GM23338 (cell line): Measurements from ENCODE around the gene FAM120AOS. TPM values are rescaled to one million over a fixed set of nuclear protein-coding genes. Genes with fewer than 3 reads are reported as not detected.
"Not testable (repeated sequence)": the region's sequence is repeated elsewhere in the genome, so short reads cannot be mapped to it uniquely, and the experiment has no call there.

Source experiments
- ATAC-seq: fragments of 200-7000 bp; cut with Tn5 transposase; 3 replicates; pipeline ENCODE4 v1.9.1; 2020
- DNase-seq: peaks from one replicate; pipeline ENCODE4 v3.0.0-alpha.2; 2015; ENCODE audit warnings: low spot score
- H2AFZ ChIP-seq: fragments of 200-600 bp; sonication (generic); 2 replicates; pipeline ENCODE4 v1.8.0; 2016; ENCODE audit warnings: antibody characterized with exemption, mild to moderate bottlenecking, moderate library complexity
- H3F3A ChIP-seq: fragments of 200-600 bp; sonication (generic); replicated peaks from 2 replicates; pipeline ENCODE4 v1.8.0; 2017; ENCODE audit warnings: antibody characterized with exemption, mixed run types, low read depth
- H3K27ac ChIP-seq: fragments of 200-600 bp; sonication (generic); 2 replicates; pipeline ENCODE4 v1.6.1; 2016; ENCODE audit warnings: low read depth
- H3K27me3 ChIP-seq: fragments of 200-600 bp; sonication (generic); 2 replicates; pipeline ENCODE4 v1.8.0; 2016; ENCODE audit warnings: mild to moderate bottlenecking, mixed run types, moderate library complexity; ENCODE audit not compliant: insufficient read depth
- H3K36me3 ChIP-seq: fragments of 200-600 bp; sonication (generic); 2 replicates; pipeline ENCODE4 v1.8.0; 2016; ENCODE audit warnings: mild to moderate bottlenecking; ENCODE audit not compliant: insufficient read depth
- H3K4me1 ChIP-seq: fragments of 200-600 bp; sonication (generic); 2 replicates; pipeline ENCODE4 v1.8.0; 2016; ENCODE audit warnings: mild to moderate bottlenecking, moderate library complexity; ENCODE audit not compliant: insufficient read depth
- H3K4me2 ChIP-seq: fragments of 200-600 bp; sonication (generic); 2 replicates; pipeline ENCODE4 v1.7.1; 2017; ENCODE audit warnings: mixed run types
- H3K4me3 ChIP-seq: fragments of 200-600 bp; sonication (generic); 2 replicates; pipeline ENCODE4 v1.6.1; 2016; ENCODE audit warnings: mixed run types
- H3K79me2 ChIP-seq: fragments of 200-600 bp; sonication (generic); replicated peaks from 2 replicates; pipeline ENCODE4 v1.8.0; 2017; ENCODE audit warnings: mild to moderate bottlenecking; ENCODE audit not compliant: insufficient read depth
- H3K9me2 ChIP-seq: fragments of 200-600 bp; sonication (generic); 2 replicates; pipeline ENCODE4 v1.8.0; 2017; ENCODE audit not compliant: insufficient read depth
- H4K20me1 ChIP-seq: fragments of 200-600 bp; sonication (generic); replicated peaks from 2 replicates; pipeline ENCODE4 v1.8.0; 2017; ENCODE audit warnings: mild to moderate bottlenecking; ENCODE audit not compliant: insufficient read depth
- H3K27ac Mint-ChIP-seq: 2 replicates; pipeline ENCODE4 v1.8.0; 2020; ENCODE audit warnings: inconsistent platforms, mild to moderate bottlenecking, moderate library complexity, mixed read lengths
- H3K27me3 Mint-ChIP-seq: 3 replicates; pipeline ENCODE4 v1.8.0; 2022; ENCODE audit warnings: low read depth, mild to moderate bottlenecking, moderate library complexity, mixed read lengths, inconsistent platforms; ENCODE audit not compliant: insufficient read depth, poor library complexity
- H3K36me3 Mint-ChIP-seq: 3 replicates; pipeline ENCODE4 v1.8.0; 2021; ENCODE audit warnings: low read depth, mild to moderate bottlenecking, inconsistent platforms, moderate library complexity, mixed read lengths
- H3K4me1 Mint-ChIP-seq: 3 replicates; pipeline ENCODE4 v1.8.0; 2020; ENCODE audit warnings: mild to moderate bottlenecking, inconsistent platforms, mixed read lengths
- H3K4me3 Mint-ChIP-seq: 3 replicates; pipeline ENCODE4 v1.8.0; 2021; ENCODE audit warnings: moderate library complexity, mild to moderate bottlenecking, inconsistent platforms, mixed read lengths
- H3K9me3 Mint-ChIP-seq: 3 replicates; pipeline ENCODE4 v1.8.0; 2020; ENCODE audit warnings: moderate library complexity, mild to moderate bottlenecking, inconsistent platforms, mixed read lengths
- JUNB ChIP-seq: IDR thresholded peaks from one replicate; pipeline ENCODE4 v1.6.1; 2016; ENCODE audit warnings: antibody characterized with exemption; ENCODE audit not compliant: unreplicated experiment
- NANOG ChIP-seq: IDR thresholded peaks from 2 replicates; pipeline ENCODE4 v1.6.1; 2016; ENCODE audit warnings: antibody characterized with exemption, borderline replicate concordance
- STAT1 ChIP-seq: IDR thresholded peaks from one replicate; pipeline ENCODE4 v1.6.1; 2016; ENCODE audit warnings: antibody characterized with exemption; ENCODE audit not compliant: unreplicated experiment
- ZNF462 ChIP-seq: fragments of 250-450 bp; sonication (Bioruptor Pico); IDR thresholded peaks from 2 replicates; pipeline ENCODE4 v1.5.0; 2020; ENCODE audit warnings: mild to moderate bottlenecking, moderate library complexity
- polyA plus RNA-seq: library from polyadenylated mRNA; unstranded; fragments of >200 nt; fragmentation: Nextera tagmentation; extraction: Ambion mirVana; gene quantifications from 2 replicates; pipeline ENCODE4 v1.2.1, GENCODE V29; 2016
- total RNA-seq: library from RNA; depleted of rRNA; stranded (reverse); fragments of >200 nt; shearing (Covaris generic); gene quantifications from 2 replicates; pipeline ENCODE4 v1.2.3, GENCODE V29; 2014
- TF ChIP-seq, protein P1 (sequence below): IDR thresholded peaks from 2 replicates; pipeline ENCODE4 v1.6.1; 2016; ENCODE audit warnings: antibody characterized with exemption

FAM120AOS gene
- total and polyA plus RNA-seq, 2 experiments from 2014 or later = 31.5 to 40.4 TPM

DNA sequence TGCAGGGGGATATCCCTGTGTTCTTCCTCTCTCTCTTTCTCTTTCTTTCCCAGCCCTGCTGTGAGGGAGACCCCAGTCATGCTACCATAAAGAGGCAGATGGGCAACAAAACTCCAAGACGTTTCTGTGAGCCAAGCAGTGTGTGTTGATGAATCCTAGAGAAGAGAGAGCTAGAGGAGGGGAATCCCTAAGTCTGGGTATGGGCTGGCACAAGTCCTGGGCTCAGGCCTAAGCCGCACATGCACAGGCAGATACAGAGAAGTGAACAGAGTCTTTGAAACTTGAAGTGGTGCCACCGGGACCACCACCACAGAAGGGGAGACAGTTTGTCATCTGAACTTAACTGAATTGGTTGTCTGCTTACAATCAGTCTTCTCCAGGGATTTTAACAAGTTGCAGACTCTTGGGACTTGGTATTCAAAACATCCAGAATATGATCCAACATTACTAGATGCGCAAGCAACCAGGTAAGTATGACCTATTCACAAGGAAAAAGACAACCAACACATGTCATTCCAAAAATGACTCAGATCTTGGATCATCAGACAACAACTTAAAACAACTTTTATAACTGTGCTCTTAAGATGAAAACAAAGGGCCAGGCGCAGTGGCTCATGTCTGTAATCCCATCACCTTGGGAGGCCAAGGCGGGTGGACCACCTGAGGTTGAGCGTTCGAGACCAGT is 12.3 kb downstream of the FAM120AOS start (continued):
- no peak for TF ChIP-seq ZNF462 (CRISPR knock-in tag)
- TF ChIP-seq STAT1 = no peak

GRCh38 chr9:93439301-93439700 is 14.1 kb downstream of the FAM120AOS start:
- not testable (repeated sequence) for H3K4me1 Mint-ChIP-seq, H3K27me3 Mint-ChIP-seq, H3F3A ChIP-seq, H3K4me3 Mint-ChIP-seq, H3K36me3 ChIP-seq, H3K27ac ChIP-seq, H3K27me3 ChIP-seq, H3K27ac Mint-ChIP-seq, ATAC-seq, H3K79me2 ChIP-seq, H3K9me3 Mint-ChIP-seq, H3K4me1 ChIP-seq, DNase-seq, H3K4me2 ChIP-seq, H3K4me3 ChIP-seq, H3K9me2 ChIP-seq, H2AFZ ChIP-seq, H4K20me1 ChIP-seq, H3K36me3 Mint-ChIP-seq

GRCh38 chr9:93437996-93438395 is 15.4 kb downstream of the FAM120AOS start:
- no peaks in the 10 kb centered on the region for H3F3A ChIP-seq
- H3K36me3 Mint-ChIP-seq = no peaks in the 10 kb centered on the region
- no peak overlapping the region for H3K4me3 Mint-ChIP-seq
- no peak overlapping the region for H3K27ac ChIP-seq
- H3K9me3 Mint-ChIP-seq = no peaks in the 10 kb centered on the region
- H3K79me2 ChIP-seq = no peaks in the 10 kb centered on the region
- no peaks in the 10 kb centered on the region for H4K20me1 ChIP-seq
- no peak overlapping the region for H3K4me2 ChIP-seq
- no peak overlapping the region for H2AFZ ChIP-seq
- TF ChIP-seq JUNB (no peak), NANOG (no peak)
- TF ChIP-seq, protein P1, sequence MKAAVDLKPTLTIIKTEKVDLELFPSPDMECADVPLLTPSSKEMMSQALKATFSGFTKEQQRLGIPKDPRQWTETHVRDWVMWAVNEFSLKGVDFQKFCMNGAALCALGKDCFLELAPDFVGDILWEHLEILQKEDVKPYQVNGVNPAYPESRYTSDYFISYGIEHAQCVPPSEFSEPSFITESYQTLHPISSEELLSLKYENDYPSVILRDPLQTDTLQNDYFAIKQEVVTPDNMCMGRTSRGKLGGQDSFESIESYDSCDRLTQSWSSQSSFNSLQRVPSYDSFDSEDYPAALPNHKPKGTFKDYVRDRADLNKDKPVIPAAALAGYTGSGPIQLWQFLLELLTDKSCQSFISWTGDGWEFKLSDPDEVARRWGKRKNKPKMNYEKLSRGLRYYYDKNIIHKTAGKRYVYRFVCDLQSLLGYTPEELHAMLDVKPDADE = no peak
- DNase-seq (no peak), ATAC-seq (no peak)
- no peaks in the 10 kb centered on the region for H3K27me3 ChIP-seq
- H3K36me3 ChIP-seq = no peaks in the 10 kb centered on the region
- H3K4me1 ChIP-seq = 0 out of 2 replicates have a peak, but pooled peaks cover 4% of the 10 kb centered on the region
- H3K4me1 Mint-ChIP-seq = peaks cover 8% of the 10 kb centered on the region
- peaks cover 6% of the 10 kb centered on the region for H3K27me3 Mint-ChIP-seq
- no peak overlapping the region for H3K4me3 ChIP-seq
- H3K9me2 ChIP-seq = no peaks in the 10 kb centered on the region
- no peak overlapping the region for H3K27ac Mint-ChIP-seq
